ENCODE measurements around the gene SLC35F6.

- TF ChIP-seq CTCF (IDR thresholded peaks at IDR 0.05) (no peak), POLR2A (IDR thresholded peaks at IDR 0.05) (no peak)
Observed at GRCh38 chr2:26801796-26802195, 37.7 kb downstream of the SLC35F6 start.

All from ovary (tissue), 3 donors.